GM12872 (cell line): ENCODE results near the gene DAP.

ENCODE experiments used
- TF ChIP-seq, protein P1 (sequence below): IDR thresholded peaks from 3 replicates; pipeline ENCODE4 v1.5.1; 2011; ENCODE audit warnings: low read depth, mild to moderate bottlenecking, low read length, moderate library complexity; ENCODE audit not compliant: insufficient read depth

The DAP gene

DNA sequence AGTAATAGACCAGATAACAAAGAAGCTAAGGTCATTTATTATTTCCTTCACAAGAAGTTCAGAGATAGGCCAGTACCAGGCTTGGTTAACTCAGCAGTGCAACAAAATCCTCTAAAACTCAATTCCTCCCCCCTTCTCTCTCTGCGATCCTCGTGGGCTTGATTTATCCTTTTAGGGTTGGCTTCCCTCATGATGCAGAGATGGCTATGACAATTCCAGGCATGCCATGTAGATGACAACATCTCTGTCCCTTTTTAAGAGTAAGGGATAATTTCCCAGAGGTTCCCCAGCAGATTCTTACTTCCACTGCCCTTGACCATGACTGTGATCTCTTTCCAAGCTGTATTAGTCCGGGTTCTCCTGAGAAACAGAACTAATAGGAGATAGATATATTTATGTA lies 28.7 kb upstream of the DAP start:
- TF ChIP-seq, protein P1, sequence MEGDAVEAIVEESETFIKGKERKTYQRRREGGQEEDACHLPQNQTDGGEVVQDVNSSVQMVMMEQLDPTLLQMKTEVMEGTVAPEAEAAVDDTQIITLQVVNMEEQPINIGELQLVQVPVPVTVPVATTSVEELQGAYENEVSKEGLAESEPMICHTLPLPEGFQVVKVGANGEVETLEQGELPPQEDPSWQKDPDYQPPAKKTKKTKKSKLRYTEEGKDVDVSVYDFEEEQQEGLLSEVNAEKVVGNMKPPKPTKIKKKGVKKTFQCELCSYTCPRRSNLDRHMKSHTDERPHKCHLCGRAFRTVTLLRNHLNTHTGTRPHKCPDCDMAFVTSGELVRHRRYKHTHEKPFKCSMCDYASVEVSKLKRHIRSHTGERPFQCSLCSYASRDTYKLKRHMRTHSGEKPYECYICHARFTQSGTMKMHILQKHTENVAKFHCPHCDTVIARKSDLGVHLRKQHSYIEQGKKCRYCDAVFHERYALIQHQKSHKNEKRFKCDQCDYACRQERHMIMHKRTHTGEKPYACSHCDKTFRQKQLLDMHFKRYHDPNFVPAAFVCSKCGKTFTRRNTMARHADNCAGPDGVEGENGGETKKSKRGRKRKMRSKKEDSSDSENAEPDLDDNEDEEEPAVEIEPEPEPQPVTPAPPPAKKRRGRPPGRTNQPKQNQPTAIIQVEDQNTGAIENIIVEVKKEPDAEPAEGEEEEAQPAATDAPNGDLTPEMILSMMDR = no peak

DNA sequence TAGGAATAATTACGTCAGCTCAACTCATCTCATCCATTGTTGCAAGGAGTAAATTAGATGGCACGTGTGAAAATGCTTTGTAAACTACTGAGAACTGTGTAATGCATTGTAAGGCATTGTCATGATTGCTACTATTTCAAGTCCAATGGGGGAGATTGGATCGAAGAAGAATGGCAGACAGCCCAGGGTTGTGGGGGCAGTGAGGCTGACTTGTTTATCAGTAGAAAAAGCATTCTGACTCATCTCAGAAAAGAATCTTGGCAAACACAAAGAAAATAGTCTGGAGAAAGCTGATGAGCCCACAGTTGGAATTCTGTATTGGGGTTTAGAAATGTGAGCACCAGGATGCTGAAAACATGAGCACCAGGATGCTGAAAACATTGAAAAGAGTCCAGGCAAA lies 28.0 kb upstream of the DAP start:
- TF ChIP-seq, protein P1 = no peak

DNA sequence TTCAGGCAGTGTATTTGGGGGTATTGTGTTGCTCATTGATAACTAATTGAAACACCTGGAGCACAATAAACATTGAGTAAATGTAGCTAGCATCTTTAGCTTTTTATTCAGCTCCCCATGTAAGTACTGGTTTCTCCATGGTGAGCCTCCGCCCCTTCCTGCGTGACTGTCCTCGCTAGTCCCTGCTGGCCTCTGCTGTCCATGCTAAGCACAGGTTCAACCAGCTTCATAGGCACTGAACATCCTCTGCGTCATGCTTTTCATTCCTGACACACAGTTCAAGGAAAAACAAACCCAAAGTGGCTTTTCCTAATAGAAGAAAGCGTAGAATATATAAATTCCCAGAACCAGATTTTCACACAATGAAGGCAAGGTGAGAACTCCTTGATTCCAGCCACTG lies 27.3 kb upstream of the DAP start:
- TF ChIP-seq, protein P1 = no peak

DNA sequence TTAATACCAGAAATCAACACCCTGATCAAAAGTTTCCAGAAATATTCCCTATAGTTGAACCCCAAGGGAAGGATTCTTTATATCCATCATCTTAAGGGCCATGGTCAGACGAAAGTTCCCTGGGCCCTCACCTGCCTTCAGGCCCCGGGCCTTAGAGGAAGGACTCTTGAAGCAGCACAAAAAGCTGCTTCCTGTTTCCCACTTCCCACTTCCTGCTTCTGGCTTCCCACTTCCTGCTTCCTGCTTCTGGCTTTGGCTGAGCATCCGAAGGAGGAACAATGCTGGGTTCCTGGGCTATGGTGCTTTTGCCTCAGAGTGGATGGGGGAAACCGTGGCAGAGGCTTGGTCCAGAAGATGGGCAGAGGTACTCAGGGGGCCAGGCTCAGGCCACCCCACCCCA lies 25.8 kb upstream of the DAP start:
- TF ChIP-seq, protein P1 = no peak

DNA sequence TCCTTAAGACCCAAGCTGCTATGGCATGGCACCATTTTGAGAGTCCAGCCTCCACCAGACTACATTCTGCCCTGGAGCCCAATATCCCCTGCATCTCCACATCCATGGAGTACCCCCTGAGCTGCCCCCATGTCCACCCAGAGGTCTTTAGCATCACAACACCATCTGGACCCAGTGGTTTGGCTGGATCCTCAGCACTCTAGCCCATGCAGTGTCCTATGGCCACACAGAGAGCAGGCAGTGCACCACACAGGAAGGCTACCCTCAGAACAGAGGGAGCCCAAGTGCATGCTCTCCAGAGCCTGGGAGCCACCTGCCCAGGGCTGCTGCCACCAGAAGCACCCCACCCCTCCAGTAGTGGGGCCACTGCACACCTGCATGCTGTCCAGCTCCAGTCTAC lies 18.6 kb upstream of the DAP start:
- TF ChIP-seq, protein P1 = no peak

DNA sequence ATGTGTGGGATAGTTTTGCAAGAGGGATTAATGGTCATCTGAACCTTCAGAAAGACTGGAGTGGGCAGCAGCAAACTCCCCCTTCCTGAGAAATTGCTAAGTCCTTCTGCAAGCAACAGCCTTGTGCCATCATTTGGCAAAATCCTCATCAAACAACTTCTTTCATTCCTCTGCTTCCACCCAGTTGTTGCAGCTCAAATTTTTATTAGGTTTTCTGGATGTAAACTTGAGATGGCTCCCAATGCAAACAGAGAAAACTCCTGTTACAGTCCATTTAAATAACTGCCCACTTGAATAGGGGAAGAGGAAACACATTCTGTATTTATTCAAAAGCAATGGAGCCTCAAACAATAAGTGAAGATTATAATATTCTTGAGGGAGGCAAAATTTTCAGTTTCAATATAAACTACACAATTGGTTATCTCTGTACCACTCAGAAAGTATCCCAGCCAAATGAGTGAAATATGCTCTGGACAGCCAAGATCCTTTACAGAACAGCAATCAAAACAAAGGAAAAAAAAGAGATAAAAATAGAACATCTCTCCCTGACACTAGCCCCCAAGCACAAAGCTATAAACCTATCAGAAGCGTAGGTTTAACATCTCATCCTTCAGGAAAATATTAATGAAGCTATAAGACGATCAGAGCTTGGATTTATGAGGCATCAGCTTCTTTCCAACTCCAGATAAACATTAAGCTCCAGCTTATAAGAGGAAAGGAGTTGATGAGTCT lies 17.3 kb upstream of the DAP start:
- TF ChIP-seq, protein P1 = no peak

DNA sequence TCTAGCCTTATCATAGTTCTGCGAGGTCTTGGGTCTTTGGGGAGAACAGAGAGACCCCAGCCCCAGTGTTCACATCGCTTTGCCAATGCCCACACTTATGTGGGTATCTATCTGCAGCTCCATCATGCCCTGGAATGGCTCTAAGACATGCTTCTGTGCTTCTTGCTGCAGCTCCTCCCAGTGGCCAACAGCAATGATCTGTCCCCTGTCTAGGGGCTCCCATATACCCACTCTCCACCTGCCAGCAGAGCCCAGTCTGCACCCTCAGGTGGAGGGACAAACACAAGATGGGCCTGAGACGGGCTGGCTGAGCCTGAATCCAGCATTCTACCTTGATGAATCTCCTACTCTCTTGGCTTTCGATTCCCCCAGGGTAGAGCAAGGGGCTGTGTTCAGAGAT lies 14.6 kb upstream of the DAP start:
- TF ChIP-seq, protein P1 = peak; percentile 39
